CD4-positive, CD25-positive, alpha-beta regulatory T cell (primary cell): ENCODE measurements around the gene RHNO1. TPM values are rescaled to one million over a fixed set of nuclear protein-coding genes. Genes with fewer than 3 reads are reported as not detected.

Source experiments
- ATAC-seq, 2 donors: fragments of 150-1000 bp; cut with Tn5 transposase; one replicate each; pipeline ENCODE4 v1.10.0; 2021; ENCODE audit warnings: low read depth in 2 of 2, moderate number of reproducible peaks in 2 of 2, moderate library complexity in 1 of 2
- DNase-seq, 3 donors: peaks; one replicate each; pipeline versions ENCODE4 v3.0.0 to v3.0.0-alpha.2; 2012 to 2022; ENCODE audit warnings: mixed read lengths in 1 of 3
- H3K27ac ChIP-seq: one replicate; pipeline ENCODE4 v1.7.0; 2013; ENCODE audit warnings: mild to moderate bottlenecking, low read length; ENCODE audit not compliant: insufficient read depth, poor library complexity, severe bottlenecking
- H3K27me3 ChIP-seq: one replicate; pipeline ENCODE4 v1.7.0; 2013; ENCODE audit warnings: low read length; ENCODE audit not compliant: control insufficient read depth, insufficient read depth
- H3K36me3 ChIP-seq: one replicate; pipeline ENCODE4 v1.7.0; 2013; ENCODE audit warnings: mild to moderate bottlenecking, low read length, moderate library complexity; ENCODE audit not compliant: control insufficient read depth, insufficient read depth
- H3K4me1 ChIP-seq: 2 replicates; pipeline ENCODE4 v1.7.0; 2013; ENCODE audit warnings: mild to moderate bottlenecking, low read length; ENCODE audit not compliant: insufficient read depth, control insufficient read depth, poor library complexity, severe bottlenecking
- H3K4me3 ChIP-seq: one replicate; pipeline ENCODE4 v1.7.0; 2013; ENCODE audit warnings: low read depth, mild to moderate bottlenecking, low read length, moderate library complexity
- H3K9me3 ChIP-seq, 2 experiments: 1 replicate in 1 of 2; 2 replicates in 1 of 2; pipeline ENCODE4 v1.7.0; 2013; ENCODE audit warnings: low read length in 2 of 2, mild to moderate bottlenecking in 1 of 2, moderate library complexity in 1 of 2; ENCODE audit not compliant: control insufficient read depth in 2 of 2
- H3K27ac Mint-ChIP-seq, 3 donors: one replicate each; pipeline ENCODE4 v1.8.0; 2020 to 2022; ENCODE audit warnings: mild to moderate bottlenecking in 3 of 3, mixed read lengths in 3 of 3, moderate library complexity in 2 of 3
- H3K27me3 Mint-ChIP-seq: one replicate; pipeline ENCODE4 v1.8.0; 2022; ENCODE audit warnings: mild to moderate bottlenecking, mixed read lengths
- H3K36me3 Mint-ChIP-seq: one replicate; pipeline ENCODE4 v1.8.0; 2020; ENCODE audit warnings: mixed read lengths
- H3K4me1 Mint-ChIP-seq, 4 donors: one replicate each; pipeline ENCODE4 v1.8.0; 2020 to 2022; ENCODE audit warnings: mixed read lengths in 4 of 4, mild to moderate bottlenecking in 1 of 4
- H3K4me3 Mint-ChIP-seq, 4 donors: one replicate each; pipeline ENCODE4 v1.8.0; 2020 to 2022; ENCODE audit warnings: mild to moderate bottlenecking in 4 of 4, mixed read lengths in 4 of 4, moderate library complexity in 3 of 4
- H3K9me3 Mint-ChIP-seq, 7 donors: one replicate each; pipeline ENCODE4 v1.8.0; 2020 to 2022; ENCODE audit warnings: mixed read lengths in 7 of 7, mild to moderate bottlenecking in 3 of 7, moderate library complexity in 2 of 7
- polyA plus RNA-seq, 4 donors: library from polyadenylated mRNA; unstranded; fragments of 300-500 nt; fragmentation: Illumina TruSeq; gene quantifications; one replicate each; pipeline ENCODE4 v1.2.3, GENCODE V29; 2021
- total RNA-seq: library from RNA; stranded (reverse); gene quantifications from one replicate; pipeline ENCODE4 v1.2.3, GENCODE V29; 2022

Gene RHNO1
- total and polyA plus RNA-seq, 5 donors from 2014 or later = 29.9 to 76.0 (median 73.1) TPM

DNA sequence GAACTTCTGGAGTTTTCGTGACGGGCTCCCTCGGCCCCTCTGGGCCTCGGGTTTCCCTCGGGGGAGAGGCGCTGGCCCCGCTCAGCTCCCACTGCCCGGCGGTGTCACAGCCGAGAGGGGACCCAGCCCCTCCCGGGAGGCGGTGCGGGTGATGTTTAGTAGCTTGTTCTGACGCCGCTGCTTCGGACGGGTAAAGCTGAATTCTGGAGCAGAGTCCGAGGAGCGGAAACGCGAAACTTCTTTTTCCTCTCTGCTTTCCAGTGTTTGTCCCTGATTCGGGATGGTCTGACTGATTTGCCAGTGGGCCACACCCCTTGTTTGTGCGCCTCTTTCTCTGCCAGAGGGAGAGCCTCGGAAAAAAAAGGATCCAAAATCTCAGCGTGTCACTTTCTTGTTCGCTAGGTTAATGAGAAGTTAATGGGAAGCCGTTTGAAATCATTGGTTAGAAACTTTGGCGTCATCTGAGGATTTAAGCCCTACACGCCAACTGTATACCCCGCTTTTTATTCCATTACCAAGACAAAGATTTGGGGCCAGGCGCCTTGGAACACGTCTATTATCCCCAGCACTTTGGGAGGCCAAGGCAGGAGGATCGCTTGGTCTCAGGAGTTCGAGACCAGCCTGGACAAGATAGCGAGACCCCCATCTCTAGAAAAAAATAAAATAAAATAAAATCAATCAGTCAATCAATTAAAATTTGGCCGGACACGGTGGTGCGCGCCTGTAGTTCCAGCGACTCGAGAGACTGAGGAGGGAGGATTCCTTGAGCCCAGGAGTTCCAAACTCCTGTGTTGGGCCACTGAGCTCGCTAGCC lies 14.4 kb downstream of the RHNO1 start:
- H3K4me1 ChIP-seq = peaks cover 20% of the 10 kb centered on the region
- ATAC-seq (no peak), DNase-seq (no peak)
- peak overlapping the region; percentile 92 to 98 (median 97) for H3K4me3 Mint-ChIP-seq
- H3K9me3 ChIP-seq = no peaks in the 10 kb centered on the region
- H3K9me3 Mint-ChIP-seq = no peaks in the 10 kb centered on the region
- H3K4me3 ChIP-seq = peak overlapping the region; percentile 62
- peaks cover 14 to 38% (median 24%) of the 10 kb centered on the region in 4 donors for H3K4me1 Mint-ChIP-seq
- H3K27me3 Mint-ChIP-seq = no peaks in the 10 kb centered on the region
- peak overlapping the region; percentile 85 to 96 (median 95) for H3K27ac Mint-ChIP-seq
- peak overlapping the region; percentile 76 for H3K27ac ChIP-seq
- peaks cover 5% of the 10 kb centered on the region for H3K36me3 ChIP-seq
- H3K36me3 Mint-ChIP-seq = peaks cover 4% of the 10 kb centered on the region
- H3K27me3 ChIP-seq = no peaks in the 10 kb centered on the region

DNA sequence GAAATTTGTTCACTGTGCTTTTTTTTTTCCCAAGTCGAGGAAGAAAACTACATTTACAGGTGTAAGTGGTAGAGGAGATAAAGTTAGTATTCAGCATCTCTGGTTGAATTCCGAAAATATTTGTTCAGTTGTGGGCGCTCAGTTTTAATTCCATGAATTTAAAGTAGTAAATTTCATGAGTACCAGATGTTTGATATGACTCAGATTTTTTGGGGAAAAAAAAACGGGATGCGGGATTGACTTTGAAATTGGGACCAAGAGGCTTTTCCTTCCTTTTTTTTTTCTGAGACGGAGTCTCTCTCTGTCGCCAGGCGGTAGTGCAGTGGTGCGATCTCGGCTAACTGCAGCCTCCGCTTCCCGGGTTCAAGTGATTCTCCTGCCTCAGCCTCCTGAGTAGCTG lies 15.2 kb downstream of the RHNO1 start:
- Histone ChIP-seq H3K36me3 (no peaks in the 10 kb centered on the region), H3K4me3 (no peak overlapping the region), H3K27ac (no peak overlapping the region), H3K9me3 (no peaks in the 10 kb centered on the region), H3K27me3 (no peaks in the 10 kb centered on the region), H3K4me1 (peaks cover 20% of the 10 kb centered on the region)
- H3K4me3 Mint-ChIP-seq = peak overlapping the region; percentile 63 to 98 (median 97)
- H3K27ac Mint-ChIP-seq = peak overlapping the region in 2 of 3 donors; percentile 32 to 96
- no peak for DNase-seq
- no peak for ATAC-seq
- H3K36me3 Mint-ChIP-seq = peaks cover 4% of the 10 kb centered on the region
- peaks cover 14 to 38% (median 25%) of the 10 kb centered on the region in 4 donors for H3K4me1 Mint-ChIP-seq
- H3K9me3 Mint-ChIP-seq = no peaks in the 10 kb centered on the region
- H3K27me3 Mint-ChIP-seq = no peaks in the 10 kb centered on the region

DNA sequence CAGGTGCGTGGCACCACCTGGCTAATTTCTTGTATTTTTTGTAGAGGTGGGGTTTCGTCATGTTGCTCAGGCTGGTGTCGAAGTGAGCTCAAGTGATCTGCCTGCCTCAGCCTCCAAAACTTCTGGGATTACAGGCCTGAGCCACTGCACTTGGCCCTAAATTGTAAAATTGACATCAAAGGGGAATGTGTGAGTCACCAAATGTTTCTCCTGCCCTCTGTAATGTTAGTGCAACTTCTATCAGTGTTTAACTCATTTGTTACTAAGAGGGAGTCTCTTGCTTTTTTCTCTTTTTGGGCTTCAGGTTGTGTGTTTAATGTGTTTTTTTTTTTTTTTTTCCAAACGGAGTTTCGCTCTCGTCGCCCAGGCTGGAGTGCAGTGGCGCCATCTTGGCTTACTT lies 16.0 kb downstream of the RHNO1 start:
- H3K4me3 Mint-ChIP-seq = peak overlapping the region; percentile 73 to 82 (median 79)
- H3K27ac Mint-ChIP-seq = no peak overlapping the region

DNA sequence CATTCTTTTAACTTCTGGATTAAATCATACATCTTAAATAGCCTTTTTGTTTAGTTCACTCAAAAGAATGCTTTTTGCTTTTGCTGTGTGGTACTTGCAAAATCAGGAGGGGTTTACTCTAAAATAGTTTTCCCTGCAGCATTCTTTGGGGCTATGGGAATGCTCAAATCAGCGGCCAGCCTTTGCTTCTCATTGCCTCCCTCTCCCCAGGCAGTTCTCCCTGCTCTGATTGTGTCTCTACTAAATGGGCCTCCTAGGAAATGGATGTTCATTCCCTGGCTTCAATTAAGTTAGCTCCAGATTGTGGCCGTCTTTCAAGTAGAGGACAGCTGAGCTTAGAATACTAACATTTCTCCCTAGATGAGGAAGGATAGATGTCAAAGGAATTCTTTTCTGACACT lies 18.0 kb downstream of the RHNO1 start:
- Histone ChIP-seq H3K4me3 (no peak overlapping the region), H3K9me3 (no peaks in the 10 kb centered on the region), H3K27me3 (no peaks in the 10 kb centered on the region), H3K27ac (no peak overlapping the region), H3K36me3 (no peaks in the 10 kb centered on the region), H3K4me1 (peaks cover 19% of the 10 kb centered on the region)
- DNase-seq (no peak), ATAC-seq (no peak)
- peaks cover 11 to 25% (median 18%) of the 10 kb centered on the region in 4 donors for H3K4me1 Mint-ChIP-seq
- H3K36me3 Mint-ChIP-seq = peaks cover 4% of the 10 kb centered on the region
- H3K27ac Mint-ChIP-seq = no peak overlapping the region
- no peaks in the 10 kb centered on the region for H3K9me3 Mint-ChIP-seq
- no peaks in the 10 kb centered on the region for H3K27me3 Mint-ChIP-seq
- H3K4me3 Mint-ChIP-seq = peak overlapping the region in 1 of 4 donors; percentile 72

More for the DNA sequence above, 16.0 kb downstream of the RHNO1 start:
- ATAC-seq (no peak), DNase-seq (no peak)
- H3K27ac ChIP-seq = no peak overlapping the region
- peaks cover 4% of the 10 kb centered on the region for H3K36me3 Mint-ChIP-seq
- no peaks in the 10 kb centered on the region for H3K27me3 Mint-ChIP-seq
- H3K9me3 Mint-ChIP-seq = no peaks in the 10 kb centered on the region
- no peaks in the 10 kb centered on the region for H3K36me3 ChIP-seq
- H3K4me3 ChIP-seq = no peak overlapping the region
- H3K27me3 ChIP-seq = no peaks in the 10 kb centered on the region
- peaks cover 14 to 38% (median 25%) of the 10 kb centered on the region in 4 donors for H3K4me1 Mint-ChIP-seq
- peaks cover 20% of the 10 kb centered on the region for H3K4me1 ChIP-seq
- no peaks in the 10 kb centered on the region for H3K9me3 ChIP-seq

DNA sequence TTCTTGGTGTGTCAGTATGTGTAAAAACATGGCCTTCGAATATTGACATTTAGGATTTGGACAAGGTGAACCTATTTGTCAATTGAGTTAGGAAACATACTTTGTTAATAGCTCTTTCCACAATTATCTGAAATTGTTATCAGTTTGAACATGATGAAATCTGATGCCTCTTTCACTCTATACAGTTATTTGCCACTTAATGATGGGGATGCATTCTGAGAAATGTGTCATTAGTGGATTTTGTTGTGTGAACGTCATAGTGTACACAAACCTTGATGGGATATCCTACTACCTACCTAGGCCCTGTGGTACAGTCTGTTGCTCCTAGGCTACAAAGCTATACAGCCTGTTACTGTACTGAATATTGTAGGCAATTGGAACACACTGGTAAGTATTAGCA lies 18.5 kb downstream of the RHNO1 start:
- Histone ChIP-seq H3K4me1 (peaks cover 14% of the 10 kb centered on the region), H3K27ac (no peak overlapping the region), H3K9me3 (no peaks in the 10 kb centered on the region), H3K27me3 (no peaks in the 10 kb centered on the region), H3K36me3 (no peaks in the 10 kb centered on the region), H3K4me3 (no peak overlapping the region)
- Mint-ChIP-seq H3K9me3 (no peaks in the 10 kb centered on the region), H3K27ac (peak overlapping the region in 1 of 3 donors; percentile 20), H3K27me3 (no peaks in the 10 kb centered on the region), H3K36me3 (peaks cover 3% of the 10 kb centered on the region), H3K4me1 (peaks cover 9 to 22% (median 17%) of the 10 kb centered on the region in 4 donors), H3K4me3 (peak overlapping the region in 2 of 4 donors; percentile 38 to 72)
- DNase-seq (no peak), ATAC-seq (no peak)

DNA sequence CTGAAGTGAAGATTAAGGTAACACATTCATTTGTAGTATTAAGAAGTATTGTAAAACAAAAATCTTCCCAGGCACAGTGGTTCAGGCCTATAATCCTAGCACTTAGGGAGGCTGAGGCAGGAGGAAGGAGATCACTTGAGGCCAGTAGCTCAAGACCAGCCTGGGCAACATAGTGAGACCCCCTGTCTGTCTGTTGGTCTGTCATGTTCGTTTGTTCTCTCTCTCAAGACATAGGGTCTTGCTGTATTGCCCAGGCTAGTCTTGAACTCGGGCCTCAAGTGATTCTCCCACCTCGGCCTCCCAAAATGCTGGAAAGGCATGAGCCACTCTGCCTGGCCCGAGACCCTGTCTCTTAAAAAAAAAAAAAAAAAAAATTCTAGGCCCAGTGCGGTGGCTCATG lies 20.4 kb downstream of the RHNO1 start:
- Mint-ChIP-seq H3K27ac (no peak overlapping the region), H3K36me3 (no peaks in the 10 kb centered on the region), H3K27me3 (no peaks in the 10 kb centered on the region), H3K4me3 (no peak overlapping the region), H3K9me3 (no peaks in the 10 kb centered on the region), H3K4me1 (peaks cover 0 to 15% (median 5%) of the 10 kb centered on the region in 4 donors)
- no peak overlapping the region for H3K27ac ChIP-seq
- no peaks in the 10 kb centered on the region for H3K4me1 ChIP-seq
- H3K4me3 ChIP-seq = no peak overlapping the region
- no peaks in the 10 kb centered on the region for H3K27me3 ChIP-seq
- no peak for DNase-seq
- H3K36me3 ChIP-seq = no peaks in the 10 kb centered on the region
- ATAC-seq = no peak
- H3K9me3 ChIP-seq = no peaks in the 10 kb centered on the region

DNA sequence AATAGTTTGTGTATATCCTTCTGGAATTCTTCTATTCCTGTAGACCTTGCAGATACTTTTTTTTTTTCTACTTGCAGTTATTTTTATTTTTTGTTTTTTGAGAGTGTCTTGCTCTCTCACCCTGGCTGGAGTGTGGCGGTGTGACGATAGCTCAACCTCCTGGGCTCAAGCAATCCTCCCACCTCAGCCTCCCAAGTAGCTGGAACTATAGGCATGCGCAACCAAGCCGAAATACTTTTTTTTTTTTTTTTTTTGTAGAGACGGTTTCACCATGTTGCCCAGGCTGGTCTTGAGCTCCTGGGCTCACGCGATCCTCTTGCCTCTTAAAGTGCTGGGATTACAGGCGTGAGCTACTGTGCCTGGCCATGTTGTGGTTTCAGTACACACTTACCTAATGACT lies 23.6 kb downstream of the RHNO1 start:
- no peaks in the 10 kb centered on the region for H3K27me3 ChIP-seq
- peaks cover 0 to 8% (median 4%) of the 10 kb centered on the region in 4 donors for H3K4me1 Mint-ChIP-seq
- H3K27ac ChIP-seq = no peak overlapping the region
- no peak overlapping the region for H3K27ac Mint-ChIP-seq
- H3K36me3 ChIP-seq = no peaks in the 10 kb centered on the region
- no peaks in the 10 kb centered on the region for H3K27me3 Mint-ChIP-seq
- H3K36me3 Mint-ChIP-seq = no peaks in the 10 kb centered on the region
- H3K4me3 Mint-ChIP-seq = no peak overlapping the region
- H3K4me1 ChIP-seq = no peaks in the 10 kb centered on the region
- DNase-seq (no peak), ATAC-seq (no peak)
- H3K9me3 ChIP-seq = no peaks in the 10 kb centered on the region
- H3K4me3 ChIP-seq = no peak overlapping the region
- no peaks in the 10 kb centered on the region for H3K9me3 Mint-ChIP-seq
